Mesenchymal stem cell (in vitro differentiated cells and primary cell): Measurements from ENCODE around the gene ABCC2.
"Not testable (repeated sequence)": the region's sequence is repeated elsewhere in the genome, so short reads cannot be mapped to it uniquely, and the experiment has no call there.

Experiments
- DNase-seq: peaks from one replicate; pipeline ENCODE4 v3.0.0-alpha.2; 2013
- H2AFZ ChIP-seq: one replicate; pipeline ENCODE4 v1.6.1; 2013; ENCODE audit warnings: low read depth, mild to moderate bottlenecking, control low read depth, inconsistent platforms, low read length, moderate library complexity
- H2AK5ac ChIP-seq: 2 replicates; pipeline ENCODE4 v1.6.1; 2013; ENCODE audit warnings: low read length, moderate library complexity, mild to moderate bottlenecking, inconsistent platforms; ENCODE audit not compliant: severe bottlenecking
- H2BK120ac ChIP-seq: one replicate; pipeline ENCODE4 v1.6.1; 2013; ENCODE audit warnings: low read depth, mild to moderate bottlenecking, inconsistent platforms, low read length, moderate library complexity
- H2BK12ac ChIP-seq, 2 experiments: one replicate each; pipeline ENCODE4 v1.6.1; 2013; ENCODE audit warnings: inconsistent platforms in 2 of 2, low read length in 2 of 2, mild to moderate bottlenecking in 2 of 2, moderate library complexity in 2 of 2, control low read depth in 1 of 2
- H2BK15ac ChIP-seq: one replicate; pipeline ENCODE4 v1.6.1; 2013; ENCODE audit warnings: mild to moderate bottlenecking, low read depth, inconsistent platforms; ENCODE audit not compliant: poor library complexity, severe bottlenecking
- H2BK5ac ChIP-seq: 2 replicates; pipeline ENCODE4 v1.6.1; 2013; ENCODE audit warnings: low read depth, mild to moderate bottlenecking, low read length, control low read depth, inconsistent platforms; ENCODE audit not compliant: poor library complexity, severe bottlenecking
- H3K14ac ChIP-seq, 2 experiments: one replicate each; pipeline ENCODE4 v1.6.1; 2013; ENCODE audit warnings: inconsistent platforms in 2 of 2, low read length in 2 of 2, control low read depth in 1 of 2, mild to moderate bottlenecking in 1 of 2, moderate library complexity in 1 of 2
- H3K18ac ChIP-seq, 2 experiments: one replicate each; pipeline ENCODE4 v1.6.1; 2013; ENCODE audit warnings: inconsistent platforms in 2 of 2, low read length in 2 of 2, control low read depth in 1 of 2, low read depth in 1 of 2, mild to moderate bottlenecking in 1 of 2
- H3K23ac ChIP-seq, 2 experiments: one replicate each; pipeline ENCODE4 v1.6.1; 2013; ENCODE audit warnings: inconsistent platforms in 2 of 2, low read length in 2 of 2, mild to moderate bottlenecking in 2 of 2, moderate library complexity in 2 of 2, control low read depth in 1 of 2
- H3K27ac ChIP-seq: 2 replicates; pipeline ENCODE4 v1.5.1; 2013; ENCODE audit warnings: mild to moderate bottlenecking, moderate library complexity, low read length, control low read depth, inconsistent platforms; ENCODE audit not compliant: poor library complexity, severe bottlenecking
- H3K27me3 ChIP-seq, 2 experiments: 2 replicates each; pipeline versions ENCODE4 v1.6.1 to v1.7.0; 2013; ENCODE audit warnings: low read length in 2 of 2, mild to moderate bottlenecking in 2 of 2, moderate library complexity in 2 of 2, control low read depth in 1 of 2, inconsistent platforms in 1 of 2; ENCODE audit not compliant: control insufficient read depth in 1 of 2, insufficient read depth in 1 of 2
- H3K36me3 ChIP-seq, 2 experiments: 2 replicates each; pipeline versions ENCODE4 v1.6.1 to v1.7.0; 2013; ENCODE audit warnings: low read length in 2 of 2, control low read depth in 1 of 2, inconsistent platforms in 1 of 2, low read depth in 1 of 2, mild to moderate bottlenecking in 1 of 2; ENCODE audit not compliant: insufficient read depth in 2 of 2, control insufficient read depth in 1 of 2
- H3K4ac ChIP-seq, 2 experiments: one replicate each; pipeline ENCODE4 v1.6.1; 2013; ENCODE audit warnings: inconsistent platforms in 2 of 2, low read length in 2 of 2, mild to moderate bottlenecking in 2 of 2, moderate library complexity in 2 of 2, control low read depth in 1 of 2, low read depth in 1 of 2
- H3K4me1 ChIP-seq: 2 replicates; pipeline ENCODE4 v1.6.1; 2013; ENCODE audit warnings: low read depth, low read length, control low read depth; ENCODE audit not compliant: control insufficient read depth, insufficient read depth
- H3K4me2 ChIP-seq: 2 replicates; pipeline ENCODE4 v1.6.1; 2013; ENCODE audit warnings: low read length, mild to moderate bottlenecking, inconsistent platforms; ENCODE audit not compliant: poor library complexity, severe bottlenecking
- H3K4me3 ChIP-seq, 2 experiments: 2 replicates each; pipeline versions ENCODE4 v1.5.1 to v1.7.0; 2013; ENCODE audit warnings: low read length in 2 of 2, mild to moderate bottlenecking in 2 of 2, control low read depth in 1 of 2, low read depth in 1 of 2; ENCODE audit not compliant: insufficient read depth in 1 of 2
- H3K79me1 ChIP-seq: replicated peaks from 2 replicates; pipeline ENCODE4 v1.6.1; 2013; ENCODE audit warnings: mild to moderate bottlenecking, control low read depth, low read length, inconsistent platforms; ENCODE audit not compliant: poor library complexity, severe bottlenecking
- H3K9ac ChIP-seq: 2 replicates; pipeline ENCODE4 v1.7.0; 2013; ENCODE audit warnings: mild to moderate bottlenecking, low read length, moderate library complexity
- H3K9me3 ChIP-seq: 2 replicates; pipeline ENCODE4 v1.7.0; 2013; ENCODE audit warnings: mild to moderate bottlenecking, low read length; ENCODE audit not compliant: control insufficient read depth
- H4K8ac ChIP-seq: one replicate; pipeline ENCODE4 v1.6.1; 2013; ENCODE audit warnings: inconsistent platforms, mild to moderate bottlenecking, low read length, moderate library complexity
- H4K91ac ChIP-seq: one replicate; pipeline ENCODE4 v1.6.1; 2013; ENCODE audit warnings: mild to moderate bottlenecking, low read length, inconsistent platforms
- WGBS: methylation state at CpG from one replicate; pipeline ENCODE4 v1.1.7; 2013; ENCODE audit warnings: mixed read lengths; 5-methylcytosine and 5-hydroxymethylcytosine counted together

Gene ABCC2

GRCh38 chr10:99895066-99895465 is 112.6 kb downstream of the ABCC2 start:
- 97% methylated on average over 9 of the region's 9 CpGs for WGBS
- H4K8ac ChIP-seq, H3K4me1 ChIP-seq: not testable (repeated sequence)

GRCh38 chr10:99895867-99896266 is 113.4 kb downstream of the ABCC2 start:
- Histone ChIP-seq H3K27me3 (no peaks in the 10 kb centered on the region), H4K8ac (no peak overlapping the region), H2BK15ac (no peak overlapping the region), H2AK5ac (no peak overlapping the region), H2BK12ac (no peak overlapping the region), H2AFZ (no peak overlapping the region), H3K79me1 (peaks cover 12% of the 10 kb centered on the region), H3K36me3 (peaks cover 34 to 84% of the 10 kb centered on the region in 2 experiments), H3K4me1 (no peaks in the 10 kb centered on the region), H3K23ac (no peak overlapping the region), H2BK5ac (no peak overlapping the region), H2BK120ac (no peak overlapping the region), H3K4ac (no peak overlapping the region), H3K9me3 (no peaks in the 10 kb centered on the region), H3K27ac (no peak overlapping the region), H4K91ac (no peak overlapping the region), H3K14ac (no peak overlapping the region), H3K18ac (no peak overlapping the region), H3K9ac (no peak overlapping the region), H3K4me2 (no peak overlapping the region), H3K4me3 (no peak overlapping the region)
- WGBS: 96% methylated on average over 9 of the region's 9 CpGs
- no peak for DNase-seq

More at GRCh38 chr10:99895066-99895465, 112.6 kb downstream of the ABCC2 start:
- not testable (repeated sequence) for H3K9me3 ChIP-seq, H3K18ac ChIP-seq, H2BK120ac ChIP-seq, H2BK5ac ChIP-seq, H3K27ac ChIP-seq, H4K91ac ChIP-seq, H3K14ac ChIP-seq, H3K4ac ChIP-seq, H2BK15ac ChIP-seq, H3K4me2 ChIP-seq, H2BK12ac ChIP-seq, H3K4me3 ChIP-seq, H2AK5ac ChIP-seq, H3K27me3 ChIP-seq, H3K23ac ChIP-seq, H3K9ac ChIP-seq, H2AFZ ChIP-seq, DNase-seq
- Histone ChIP-seq H3K36me3 (peaks cover 37 to 84% of the 10 kb centered on the region in 2 experiments), H3K79me1 (peaks cover 16% of the 10 kb centered on the region)
